Nucleus accumbens (tissue), 56 donors: ENCODE results near the gene OR2V2.

ENCODE experiments used
- DNase-seq, 56 donors: peaks; one replicate each; lab custom pipeline; 2025; lab: John Stamatoyannopoulos, UW

The OR2V2 gene

DNA sequence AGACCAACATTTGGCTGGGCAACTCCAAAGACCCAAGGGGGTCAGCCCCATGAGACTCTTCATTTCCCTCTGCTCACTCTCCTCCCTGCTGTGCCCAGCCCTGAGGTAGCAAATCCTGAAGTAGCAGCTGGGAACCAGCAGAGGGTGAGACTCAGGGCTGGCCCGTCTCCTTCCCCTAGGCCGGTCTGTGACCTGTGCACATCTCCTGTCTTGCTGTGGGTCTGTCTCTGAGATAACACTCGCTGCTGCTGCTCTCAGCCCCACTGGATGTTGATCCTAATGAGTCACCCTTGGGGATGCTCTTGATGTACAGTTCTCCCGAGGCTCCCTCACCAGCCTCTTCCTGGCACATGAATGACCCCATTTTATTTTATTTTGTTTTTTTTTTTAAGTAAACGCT, 9.1 kb upstream of the OR2V2 start:
- DNase-seq, result no peak

- no peak for DNase-seq
Measured at GRCh38 chr5:181140766-181141165, 6.6 kb upstream of the OR2V2 start.

GRCh38 chr5:181142054-181142453, 5.3 kb upstream of the OR2V2 start:
- DNase-seq, result no peak

DNA sequence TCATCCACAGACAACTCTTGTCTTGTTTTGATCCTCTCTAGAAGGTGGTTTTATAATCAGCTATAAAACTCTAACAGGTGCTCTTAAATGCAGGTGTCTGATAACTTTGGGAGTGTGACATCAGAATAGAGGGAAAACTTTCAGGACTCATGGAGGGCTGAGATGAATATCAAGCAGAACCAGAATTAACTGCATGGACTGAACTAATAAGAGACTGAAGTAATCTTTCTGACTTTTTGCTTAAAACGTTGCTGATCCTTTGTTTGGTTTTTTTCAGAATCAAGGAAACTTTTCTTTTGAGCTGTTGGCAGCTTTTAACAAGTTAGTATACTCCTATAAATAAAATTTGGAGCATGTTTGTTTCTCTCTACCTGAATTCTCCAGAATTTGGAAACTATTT, 2.3 kb upstream of the OR2V2 start:
- DNase-seq, result no peak

GRCh38 chr5:181149355-181149754, 2.0 kb downstream of the OR2V2 start:
- no peak for DNase-seq

DNA sequence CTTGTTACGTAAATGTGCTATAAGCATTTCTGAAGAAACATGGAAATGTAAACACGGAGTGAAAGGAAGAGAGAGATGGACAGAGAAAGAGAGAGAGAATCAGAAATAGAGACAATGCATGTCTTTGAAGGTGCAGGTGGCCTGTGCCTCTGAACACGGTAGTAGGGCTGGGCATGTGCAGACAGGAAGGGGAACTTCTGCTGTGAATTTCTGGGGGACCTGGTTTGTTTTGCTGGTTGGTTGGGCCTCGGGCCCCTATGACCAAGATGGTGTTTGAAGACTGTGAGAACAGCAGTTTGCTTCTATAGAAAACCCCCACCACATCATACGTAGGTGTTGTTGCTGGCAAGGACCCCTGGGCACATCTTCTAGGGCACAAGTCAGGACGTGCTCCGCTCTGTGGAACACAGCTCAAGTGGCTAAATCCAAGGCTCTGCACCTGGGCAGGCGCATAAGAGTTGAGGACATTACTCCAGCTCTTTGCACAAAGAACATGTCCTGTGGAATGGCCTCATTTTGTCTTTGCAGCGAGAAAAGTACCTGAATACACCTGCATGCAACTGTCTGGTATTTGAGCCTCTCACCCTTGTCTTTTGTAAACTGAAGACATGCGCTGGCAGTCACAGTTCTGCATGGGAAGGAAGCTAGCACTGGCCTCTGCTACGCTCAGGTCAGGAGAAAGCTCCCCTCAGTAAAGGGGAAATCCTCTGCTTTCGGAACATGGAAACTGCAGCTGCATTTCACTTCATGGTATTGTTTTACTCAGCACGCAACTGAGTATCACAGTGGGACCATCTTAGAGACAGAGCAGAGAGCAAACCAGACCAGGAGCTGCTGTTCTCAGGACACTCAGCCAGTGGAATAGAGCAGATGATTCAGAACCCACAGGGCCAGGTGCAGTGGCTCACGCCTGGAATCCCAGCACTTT, 2.7 kb downstream of the OR2V2 start:
- DNase-seq, result no peak

GRCh38 chr5:181151146-181151545, 3.8 kb downstream of the OR2V2 start:
- DNase-seq, result no peak

DNA sequence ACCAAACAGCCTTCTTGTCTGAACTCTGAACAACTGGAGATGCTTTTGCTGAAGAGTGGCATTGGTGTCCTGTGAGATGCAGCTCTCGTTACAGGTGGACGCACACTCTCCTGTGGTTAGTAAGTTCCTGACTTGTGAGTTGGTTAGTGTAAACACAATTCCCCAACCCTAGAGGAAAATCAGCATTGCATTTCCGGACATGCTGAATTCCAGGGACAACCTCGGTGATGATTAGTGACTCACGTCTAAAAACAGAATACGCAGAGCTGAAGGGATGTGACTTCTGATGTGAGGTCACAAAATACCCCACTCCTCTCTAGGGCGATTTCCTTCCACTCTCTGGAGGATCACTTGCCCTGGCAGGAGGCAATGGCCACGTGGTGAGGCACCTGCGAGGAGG, 5.0 kb downstream of the OR2V2 start:
- DNase-seq, result no peak

DNA sequence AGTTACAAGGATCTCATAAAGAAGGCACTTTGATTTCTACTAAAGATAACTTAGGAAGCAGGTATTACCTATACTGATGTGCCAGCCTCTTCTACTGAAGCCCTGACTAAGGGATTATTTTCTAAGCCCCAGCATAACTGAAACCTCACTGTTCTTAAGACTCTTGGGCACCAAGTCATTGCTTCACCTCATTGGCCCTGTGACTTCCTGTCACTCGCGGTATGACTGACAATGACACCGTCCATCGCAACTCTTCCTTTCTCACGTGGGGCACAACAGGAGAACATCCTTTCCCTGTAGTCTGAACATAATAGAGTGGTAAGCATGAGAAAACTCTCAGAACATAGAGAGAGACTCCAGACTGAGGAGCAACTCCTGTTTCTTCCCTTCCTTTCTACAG, 6.4 kb downstream of the OR2V2 start:
- no peak for DNase-seq

DNA sequence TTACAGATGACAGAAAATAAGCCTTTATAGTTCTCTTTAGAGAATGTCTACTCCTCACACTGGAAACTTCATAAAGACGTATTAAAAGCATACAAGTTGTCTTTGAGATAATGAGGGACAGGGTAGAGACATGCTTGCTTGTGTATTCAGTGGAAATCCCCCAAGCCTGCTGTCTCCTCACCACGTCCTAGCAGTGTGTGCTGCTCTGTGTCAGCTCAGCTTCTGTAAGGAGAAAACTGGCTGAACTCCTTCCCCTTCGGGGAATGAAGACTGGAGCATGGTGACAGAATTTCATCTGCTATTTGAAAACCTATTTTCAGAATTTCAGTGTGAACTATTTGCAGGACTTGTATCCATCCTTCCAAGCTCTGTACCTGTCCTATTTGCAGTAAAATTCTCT, 9.4 kb downstream of the OR2V2 start:
- DNase-seq, result no peak

DNA sequence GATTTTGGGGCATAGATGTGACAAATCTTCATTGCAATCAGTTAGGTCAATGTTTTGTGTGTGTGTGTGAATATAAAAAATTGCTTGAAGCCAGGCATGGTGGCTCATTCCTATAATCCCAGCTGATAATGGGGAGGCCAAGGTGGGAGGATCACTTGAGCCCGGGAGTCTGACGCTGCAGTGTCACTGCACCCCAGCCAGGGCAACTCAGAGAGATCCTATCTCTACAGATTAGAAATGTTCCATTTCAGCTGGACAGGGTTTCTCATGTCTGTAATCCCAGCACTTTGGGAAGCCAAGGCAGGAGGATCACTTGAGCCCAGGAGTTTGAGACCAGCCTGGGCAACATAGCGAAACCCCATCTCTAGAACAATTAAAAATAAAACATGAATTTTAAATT, 11.5 kb downstream of the OR2V2 start:
- no peak for DNase-seq

- peak in 54 of 56 donors; percentile 10 to 94 (median 76) for DNase-seq
Measured at GRCh38 chr5:181159286-181160151, 12.1 kb downstream of the OR2V2 start.

- peak in 48 of 56 donors; percentile 5 to 80 (median 39) for DNase-seq
Measured at GRCh38 chr5:181160152-181160754, 12.9 kb downstream of the OR2V2 start.

DNA sequence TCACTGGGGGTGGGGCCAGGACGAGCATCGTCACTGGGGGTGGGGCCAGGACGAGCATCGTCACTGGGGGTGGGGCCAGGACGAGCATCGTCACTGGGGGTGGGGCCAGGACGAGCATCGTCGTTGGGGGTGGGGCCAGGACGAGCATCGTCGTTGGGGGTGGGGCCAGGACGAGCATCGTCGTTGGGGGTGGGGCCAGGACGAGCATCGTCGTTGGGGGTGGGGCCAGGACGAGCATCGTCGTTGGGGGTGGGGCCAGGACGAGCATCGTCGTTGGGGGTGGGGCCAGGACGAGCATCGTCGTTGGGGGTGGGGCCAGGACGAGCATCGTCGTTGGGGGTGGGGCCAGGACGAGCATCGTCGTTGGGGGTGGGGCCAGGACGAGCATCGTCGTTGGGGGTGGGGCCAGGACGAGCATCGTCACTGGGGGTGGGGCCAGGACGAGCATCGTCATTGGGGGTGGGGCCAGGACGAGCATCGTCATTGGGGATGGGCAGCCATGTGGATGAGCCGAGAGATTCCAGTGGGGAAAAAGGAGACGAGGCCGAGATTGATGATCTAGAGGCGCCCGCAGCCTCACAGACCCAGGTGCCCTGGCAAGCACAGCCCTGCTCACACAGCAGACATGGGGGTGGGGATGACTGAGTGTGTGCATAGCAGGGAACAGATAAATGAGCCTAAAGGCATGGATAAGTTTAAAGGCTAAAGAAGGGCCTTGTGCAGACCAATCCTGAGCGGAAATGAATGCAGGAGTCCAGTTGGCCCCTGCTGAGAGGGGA, 13.6 kb downstream of the OR2V2 start:
- peak in 54 of 56 donors; percentile 7 to 91 (median 69) for DNase-seq

DNA sequence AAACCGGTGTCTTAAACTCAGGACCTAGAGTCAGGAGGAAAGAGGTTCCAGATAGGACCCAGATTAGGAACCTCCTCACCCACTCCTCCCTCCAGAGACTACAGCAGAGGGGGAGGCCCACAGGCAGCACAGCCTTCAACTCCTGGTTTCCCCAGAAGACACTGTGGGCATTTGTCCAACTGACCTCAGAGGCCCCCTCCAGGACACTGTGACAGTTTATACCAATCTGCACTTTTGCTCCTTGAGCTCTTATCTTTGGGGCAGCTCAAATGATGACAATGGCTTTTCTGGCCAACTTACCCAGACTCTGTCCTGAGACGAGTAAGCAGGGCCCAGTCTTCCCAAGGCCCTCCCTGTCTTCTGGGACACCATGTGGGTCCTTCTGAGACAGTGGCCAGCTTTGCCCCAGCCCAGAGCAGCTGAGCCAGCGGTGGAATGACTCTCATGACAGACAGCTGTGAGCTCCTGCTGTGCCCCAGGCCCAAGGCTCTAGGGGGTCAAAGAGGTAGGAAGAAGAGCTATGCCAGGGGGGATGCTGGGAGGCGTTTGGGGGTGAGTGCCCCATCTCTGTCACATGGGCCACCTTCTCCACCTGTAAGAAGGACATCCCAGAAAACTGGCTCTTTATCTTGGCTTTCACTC, 14.3 kb downstream of the OR2V2 start:
- DNase-seq, result peak in 1 of 56 donors; percentile 13

- no peak for DNase-seq
Measured at GRCh38 chr5:181163487-181164075, 16.2 kb downstream of the OR2V2 start.

DNA sequence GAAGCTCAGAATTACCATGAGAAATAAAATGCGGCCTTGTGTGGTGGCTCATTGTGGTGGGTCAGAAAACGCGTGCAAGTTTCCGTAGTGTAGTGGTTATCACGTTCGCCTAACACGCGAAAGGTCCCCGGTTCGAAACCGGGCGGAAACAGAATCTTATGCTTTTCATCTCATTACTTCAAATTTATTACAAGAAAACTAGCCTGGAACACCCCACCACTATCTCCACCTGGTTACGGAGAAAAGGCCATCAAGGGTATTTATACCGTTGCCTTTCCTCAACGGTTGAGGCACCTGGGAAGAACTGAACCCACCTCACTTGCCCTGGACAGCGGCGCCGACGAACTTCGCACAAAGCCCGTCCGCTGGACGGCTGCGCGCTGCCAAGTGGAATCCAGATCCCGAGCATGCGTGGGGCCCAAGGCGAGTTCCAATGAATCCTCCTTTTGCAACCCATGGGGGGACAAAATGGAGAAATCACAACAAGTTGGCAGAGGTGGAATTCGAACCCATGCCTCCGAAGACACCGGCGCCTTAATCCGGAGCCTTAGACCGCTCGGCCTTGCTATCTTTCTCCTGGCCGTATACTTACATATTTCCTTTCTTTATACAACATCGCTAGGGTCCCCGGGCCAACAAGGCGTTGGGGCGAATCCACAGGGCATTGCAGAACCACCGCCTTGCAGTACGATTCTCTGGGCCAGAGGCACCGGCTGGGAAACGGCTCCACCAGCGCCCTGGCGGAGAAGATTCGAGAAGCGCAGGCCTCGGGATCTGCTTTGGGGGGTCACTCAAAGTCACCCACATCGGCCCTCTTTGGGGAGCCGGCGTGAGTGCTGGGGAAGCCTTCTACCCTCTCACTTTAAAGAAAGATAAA, 16.9 kb downstream of the OR2V2 start:
- DNase-seq, result no peak
